GM18507 (cell line): ENCODE results near the gene SGPL1.
"Not testable (repeated sequence)": the region's sequence is repeated elsewhere in the genome, so short reads cannot be mapped to it uniquely, and the experiment has no call there.

Experiments
- DNase-seq: peaks from one replicate; pipeline ENCODE4 v3.0.0; 2011; ENCODE audit warnings: low read depth; ENCODE audit not compliant: insufficient read length; ENCODE audit errors: extremely low spot score
- FAIRE-seq: peaks from 2 replicates; lab custom pipeline; 2011; peaks lifted over from hg19 to GRCh38; lab: Jason Lieb, UNC

SGPL1 gene, protein sequence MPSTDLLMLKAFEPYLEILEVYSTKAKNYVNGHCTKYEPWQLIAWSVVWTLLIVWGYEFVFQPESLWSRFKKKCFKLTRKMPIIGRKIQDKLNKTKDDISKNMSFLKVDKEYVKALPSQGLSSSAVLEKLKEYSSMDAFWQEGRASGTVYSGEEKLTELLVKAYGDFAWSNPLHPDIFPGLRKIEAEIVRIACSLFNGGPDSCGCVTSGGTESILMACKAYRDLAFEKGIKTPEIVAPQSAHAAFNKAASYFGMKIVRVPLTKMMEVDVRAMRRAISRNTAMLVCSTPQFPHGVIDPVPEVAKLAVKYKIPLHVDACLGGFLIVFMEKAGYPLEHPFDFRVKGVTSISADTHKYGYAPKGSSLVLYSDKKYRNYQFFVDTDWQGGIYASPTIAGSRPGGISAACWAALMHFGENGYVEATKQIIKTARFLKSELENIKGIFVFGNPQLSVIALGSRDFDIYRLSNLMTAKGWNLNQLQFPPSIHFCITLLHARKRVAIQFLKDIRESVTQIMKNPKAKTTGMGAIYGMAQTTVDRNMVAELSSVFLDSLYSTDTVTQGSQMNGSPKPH

GRCh38 chr10:70815504-70816219 is at the start of gene SGPL1:
Gene SGPL1, plus strand, starts transcription at chr10:70815948. Its CDS starts 906 bp downstream, at chr10:70816854.
- DNase-seq (peak; percentile 98), FAIRE-seq (peak; percentile 93)

DNA sequence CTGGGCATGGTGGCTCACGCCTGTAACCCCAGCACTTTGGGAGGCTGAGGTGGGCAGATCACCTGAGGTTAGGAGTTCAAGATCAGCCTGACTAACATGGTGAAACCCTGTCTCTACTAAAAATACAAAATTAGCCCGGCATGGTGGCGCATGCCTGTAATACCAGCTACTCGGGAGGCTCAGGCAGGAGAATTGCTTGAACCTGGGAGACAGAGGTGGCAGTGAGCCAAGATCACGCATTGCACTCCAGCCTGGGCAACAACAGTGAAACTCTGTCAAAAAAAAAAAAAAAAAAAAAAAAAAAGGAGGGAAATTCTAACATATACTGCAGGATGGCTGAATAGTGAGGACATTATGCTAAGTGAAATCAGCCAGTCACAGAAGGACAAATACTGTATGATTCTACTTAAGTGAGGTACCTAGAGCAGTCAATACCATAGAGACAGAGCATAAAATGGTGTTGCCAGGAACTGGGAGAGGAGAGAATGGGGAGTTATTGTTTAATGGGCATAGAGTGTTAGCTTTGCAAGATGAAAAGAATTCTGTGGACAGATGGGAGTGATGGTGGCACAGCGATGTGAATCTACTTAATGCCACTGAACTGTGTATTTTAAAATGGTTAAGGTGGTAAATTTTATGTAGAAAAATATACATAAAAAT is 47.6 kb upstream of the SGPL1 start:
- DNase-seq, FAIRE-seq: not testable (repeated sequence)

DNA sequence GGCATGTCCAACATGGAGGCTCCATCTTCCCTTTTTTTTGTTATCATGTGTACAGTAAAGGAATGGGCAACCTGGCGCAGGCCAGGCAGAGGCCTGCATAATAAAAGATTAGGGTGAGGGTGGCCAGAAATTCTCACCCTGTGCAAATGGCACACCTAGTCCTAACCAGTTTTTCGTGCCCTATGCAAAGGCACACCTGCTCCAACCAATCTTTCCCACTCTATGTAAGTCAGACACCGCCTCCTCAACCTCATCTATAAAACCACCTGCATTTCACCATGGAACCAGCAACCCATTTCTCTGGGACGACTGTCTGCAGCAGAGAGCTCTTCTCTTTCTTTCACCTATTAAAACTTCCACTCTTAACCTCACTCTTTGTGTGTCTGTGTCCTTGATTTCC is 46.6 kb upstream of the SGPL1 start:
- FAIRE-seq (no peak), DNase-seq (no peak)

GRCh38 chr10:70770001-70770400 is 45.7 kb upstream of the SGPL1 start:
- FAIRE-seq (no peak), DNase-seq (no peak)

GRCh38 chr10:70770516-70770915 is 45.2 kb upstream of the SGPL1 start:
- not testable (repeated sequence) for FAIRE-seq, DNase-seq

- DNase-seq (no peak), FAIRE-seq (no peak)
Measured at GRCh38 chr10:70771311-70772194, 44.2 kb upstream of the SGPL1 start.

DNA sequence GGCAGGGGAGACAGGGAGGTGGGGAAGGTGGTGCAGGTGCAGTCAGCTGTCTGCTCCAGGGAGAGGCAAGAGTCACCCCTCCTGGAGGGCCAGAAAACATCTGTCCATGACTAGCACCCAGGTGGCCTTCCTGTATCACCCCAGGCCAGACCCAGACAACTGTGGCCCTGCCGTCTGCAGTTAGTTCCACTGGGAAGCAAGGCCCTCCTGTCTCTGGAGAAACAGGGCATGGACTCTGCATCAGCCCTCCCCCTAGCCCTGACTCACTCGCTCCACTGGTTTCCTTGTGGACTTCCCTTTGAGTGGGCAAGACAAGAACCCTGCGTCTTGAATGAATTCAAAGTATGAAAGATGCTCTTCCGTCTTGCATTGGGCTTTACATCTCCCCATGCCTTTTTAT is 43.1 kb upstream of the SGPL1 start:
- DNase-seq, result no peak
- FAIRE-seq, result no peak

- no peak for DNase-seq
- FAIRE-seq, result no peak
Measured at GRCh38 chr10:70773461-70773860, 42.3 kb upstream of the SGPL1 start.

- no peak for DNase-seq
- no peak for FAIRE-seq
Measured at GRCh38 chr10:70773965-70774809, 41.6 kb upstream of the SGPL1 start.

DNA sequence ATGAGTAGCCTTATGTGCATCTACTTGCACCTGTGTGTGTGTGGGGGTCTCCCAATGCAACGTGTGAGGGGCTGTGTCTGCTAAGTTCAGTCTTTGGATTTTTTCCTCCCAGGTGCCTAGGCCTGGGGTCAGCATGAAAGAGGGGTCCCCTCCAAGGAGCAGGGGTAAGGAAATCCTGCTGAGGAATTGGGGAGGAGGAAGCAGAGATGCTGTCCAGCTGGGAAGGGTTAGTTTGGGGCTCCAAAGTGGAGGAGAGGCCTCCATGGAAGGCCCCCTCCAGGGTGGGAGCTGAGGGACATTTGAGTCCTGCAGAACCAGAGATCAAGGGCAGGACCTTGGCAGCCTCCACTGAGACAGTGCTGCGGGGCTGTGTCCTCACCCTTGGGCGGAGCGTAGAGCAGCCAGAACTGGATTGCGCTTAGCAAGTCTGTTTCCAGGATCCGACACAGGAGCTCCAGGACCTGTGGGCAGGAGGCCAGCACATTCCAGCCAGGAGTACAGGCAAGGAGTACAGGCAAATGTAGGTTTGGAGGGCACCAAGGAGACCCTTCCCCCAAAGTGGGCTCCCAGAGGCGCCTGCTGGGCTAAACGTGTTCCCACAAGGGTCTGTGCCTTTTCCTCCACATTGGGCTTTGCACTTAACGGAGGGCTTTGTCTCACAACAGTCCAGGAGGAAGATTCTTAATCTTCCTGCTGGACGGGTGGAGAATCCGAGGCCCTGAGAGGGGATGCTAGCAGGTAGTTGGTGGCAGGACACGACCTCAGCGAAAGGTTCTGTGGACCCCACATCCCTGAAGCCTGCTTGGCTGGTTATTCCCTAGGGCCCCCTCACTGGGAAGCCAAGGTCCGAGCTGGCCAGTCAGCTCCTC is 40.7 kb upstream of the SGPL1 start:
- DNase-seq, result no peak
- FAIRE-seq, result no peak

- FAIRE-seq (no peak), DNase-seq (no peak)
Measured at GRCh38 chr10:70775679-70776454, 39.9 kb upstream of the SGPL1 start.

- FAIRE-seq (no peak), DNase-seq (no peak)
Measured at GRCh38 chr10:70776455-70777005, 39.2 kb upstream of the SGPL1 start.

GRCh38 chr10:70777063-70777875 is 38.5 kb upstream of the SGPL1 start:
- FAIRE-seq, result no peak

GRCh38 chr10:70778267-70778924 is 37.4 kb upstream of the SGPL1 start:
- FAIRE-seq (no peak), DNase-seq (no peak)

More at GRCh38 chr10:70777063-70777875, 38.5 kb upstream of the SGPL1 start:
- DNase-seq, result no peak

GRCh38 chr10:70779088-70779487 is 36.7 kb upstream of the SGPL1 start:
- DNase-seq (no peak), FAIRE-seq (no peak)
